ENCODE data around the gene SIL1.
"Not testable (repeated sequence)": the region's sequence is repeated elsewhere in the genome, so short reads cannot be mapped to it uniquely, and the experiment has no call there.

DNA sequence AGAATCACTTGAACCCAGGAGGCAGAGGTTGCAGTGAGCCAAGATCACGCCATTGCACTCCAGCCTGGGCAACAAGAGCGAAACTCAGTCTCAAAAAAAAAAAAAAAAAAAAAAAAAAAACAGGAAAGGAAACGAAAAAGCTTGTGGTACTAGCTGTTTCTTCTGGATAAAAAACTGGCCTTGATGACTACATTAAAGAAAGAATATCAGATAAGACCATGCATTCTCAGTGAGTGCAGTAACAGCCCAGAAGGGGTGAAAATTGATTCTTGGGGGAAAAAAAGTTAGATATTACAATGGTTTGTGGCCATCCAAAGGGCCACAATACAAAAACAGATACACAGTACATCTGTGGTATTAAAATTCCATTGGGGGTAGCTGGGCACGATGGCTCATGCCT is 5.3 kb downstream of the SIL1 start:
- TF ChIP-seq EZH2 (IDR thresholded peaks at IDR 0.05; ENCODE audit: low read length, missing control alignments): not testable (repeated sequence)
- TF ChIP-seq, protein P1, sequence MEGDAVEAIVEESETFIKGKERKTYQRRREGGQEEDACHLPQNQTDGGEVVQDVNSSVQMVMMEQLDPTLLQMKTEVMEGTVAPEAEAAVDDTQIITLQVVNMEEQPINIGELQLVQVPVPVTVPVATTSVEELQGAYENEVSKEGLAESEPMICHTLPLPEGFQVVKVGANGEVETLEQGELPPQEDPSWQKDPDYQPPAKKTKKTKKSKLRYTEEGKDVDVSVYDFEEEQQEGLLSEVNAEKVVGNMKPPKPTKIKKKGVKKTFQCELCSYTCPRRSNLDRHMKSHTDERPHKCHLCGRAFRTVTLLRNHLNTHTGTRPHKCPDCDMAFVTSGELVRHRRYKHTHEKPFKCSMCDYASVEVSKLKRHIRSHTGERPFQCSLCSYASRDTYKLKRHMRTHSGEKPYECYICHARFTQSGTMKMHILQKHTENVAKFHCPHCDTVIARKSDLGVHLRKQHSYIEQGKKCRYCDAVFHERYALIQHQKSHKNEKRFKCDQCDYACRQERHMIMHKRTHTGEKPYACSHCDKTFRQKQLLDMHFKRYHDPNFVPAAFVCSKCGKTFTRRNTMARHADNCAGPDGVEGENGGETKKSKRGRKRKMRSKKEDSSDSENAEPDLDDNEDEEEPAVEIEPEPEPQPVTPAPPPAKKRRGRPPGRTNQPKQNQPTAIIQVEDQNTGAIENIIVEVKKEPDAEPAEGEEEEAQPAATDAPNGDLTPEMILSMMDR (conservative IDR thresholded peaks at IDR 0.05 in 1 of 2, IDR thresholded peaks at IDR 0.05 in 1 of 2; ENCODE audit: low read depth in 1 of 2, low read length in 2 of 2): not testable (repeated sequence)

Measured in fibroblast of lung (primary cell).